GM18499 (cell line): ENCODE data around the gene MC4R.
"Not testable (repeated sequence)": the region's sequence is repeated elsewhere in the genome, so short reads cannot be mapped to it uniquely, and the experiment has no call there.

Experiments used
- ATAC-seq: cut with Tn5 transposase; IDR thresholded peaks from one replicate; pipeline ENCODE4 v1.9.1; 2021; ENCODE audit warnings: moderate number of reproducible peaks; ENCODE audit not compliant: insufficient read depth, unreplicated experiment

Gene MC4R

GRCh38 chr18:60372596-60372995 lies at the start of gene MC4R:
Gene MC4R, minus strand, starts transcription at chr18:60372775. Its CDS starts 426 bp downstream, at chr18:60372349.
- ATAC-seq, result no peak

GRCh38 chr18:60422306-60422705 lies 49.7 kb upstream of the MC4R start:
- not testable (repeated sequence) for ATAC-seq

- no peak for ATAC-seq
Measured at GRCh38 chr18:60421356-60422118, 49.0 kb upstream of the MC4R start.

GRCh38 chr18:60417946-60418345 lies 45.4 kb upstream of the MC4R start:
- no peak for ATAC-seq

GRCh38 chr18:60413944-60414547 lies 41.5 kb upstream of the MC4R start:
- no peak for ATAC-seq

GRCh38 chr18:60411715-60412114 lies 39.1 kb upstream of the MC4R start:
- no peak for ATAC-seq

GRCh38 chr18:60406721-60407120 lies 34.1 kb upstream of the MC4R start:
- no peak for ATAC-seq

- ATAC-seq, result no peak
Measured at GRCh38 chr18:60404486-60405085, 32.0 kb upstream of the MC4R start.

- ATAC-seq, result no peak
Measured at GRCh38 chr18:60401346-60401745, 28.8 kb upstream of the MC4R start.

- no peak for ATAC-seq
Measured at GRCh38 chr18:60391571-60392226, 19.1 kb upstream of the MC4R start.

GRCh38 chr18:60389314-60389713 lies 16.7 kb upstream of the MC4R start:
- no peak for ATAC-seq

- no peak for ATAC-seq
Measured at GRCh38 chr18:60385693-60386092, 13.1 kb upstream of the MC4R start.

GRCh38 chr18:60383893-60384292 lies 11.3 kb upstream of the MC4R start:
- no peak for ATAC-seq

GRCh38 chr18:60377778-60378469 lies 5.3 kb upstream of the MC4R start:
- no peak for ATAC-seq

GRCh38 chr18:60372132-60372531 lies 443 bp downstream of the MC4R start:
- no peak for ATAC-seq

GRCh38 chr18:60358516-60358915 lies 14.1 kb downstream of the MC4R start:
- ATAC-seq, result no peak

GRCh38 chr18:60350941-60351340 lies 21.6 kb downstream of the MC4R start:
- ATAC-seq, result no peak

- no peak for ATAC-seq
Measured at GRCh38 chr18:60350150-60350549, 22.4 kb downstream of the MC4R start.

- no peak for ATAC-seq
Measured at GRCh38 chr18:60347526-60348045, 25.0 kb downstream of the MC4R start.

GRCh38 chr18:60339018-60339417 lies 33.6 kb downstream of the MC4R start:
- no peak for ATAC-seq
